Sigmoid colon (tissue), 7 donors: Measurements from ENCODE around the gene MMP24. TPM values are rescaled to one million over a fixed set of nuclear protein-coding genes. Genes with fewer than 3 reads are reported as not detected.

ENCODE experiments used
- DNase-seq: peaks from one replicate; pipeline ENCODE4 v3.0.0-alpha.2; 2019
- H3K27ac ChIP-seq, 4 donors: fragments of 200-600 bp; sonication (generic); one replicate each; pipeline ENCODE4 v1.5.1; 2016 to 2019; ENCODE audit warnings: mild to moderate bottlenecking in 1 of 4
- H3K27me3 ChIP-seq, 3 donors: fragments of 200-600 bp; sonication (generic); one replicate each; pipeline ENCODE4 v1.5.1; 2019; ENCODE audit warnings: mild to moderate bottlenecking in 1 of 3
- H3K36me3 ChIP-seq, 4 donors: fragments of 200-600 bp; sonication (generic); one replicate each; pipeline ENCODE4 v1.5.1; 2016 to 2019
- H3K4me1 ChIP-seq, 4 donors: fragments of 200-600 bp; sonication (generic); one replicate each; pipeline ENCODE4 v1.5.1; 2017 to 2019
- H3K4me3 ChIP-seq, 4 donors: fragments of 200-600 bp; sonication (generic); one replicate each; pipeline ENCODE4 v1.5.1; 2017 to 2019; ENCODE audit warnings: mild to moderate bottlenecking in 2 of 4, moderate library complexity in 1 of 4
- H3K9me3 ChIP-seq, 4 donors: fragments of 200-600 bp in 3 of 4; sonication (generic) in 3 of 4; one replicate each; pipeline versions ENCODE4 v1.5.1 to v1.6.1; 2013 to 2019
- CTCF ChIP-seq, 4 experiments: fragments of 450-650 bp in 3 of 4; fragments of 200-600 bp in 1 of 4; IDR thresholded peaks; one replicate each; pipeline ENCODE4 v1.5.1; 2016 to 2019; ENCODE audit warnings: antibody characterized with exemption in 4 of 4, mild to moderate bottlenecking in 3 of 4, moderate library complexity in 2 of 4
- EP300 ChIP-seq, 4 donors: sonication (generic); formaldehyde crosslinking; IDR thresholded peaks; one replicate each; pipeline ENCODE4 v1.6.1; 2017; ENCODE audit warnings: antibody characterized with exemption in 4 of 4
- POLR2A ChIP-seq, 2 donors: fragments of 450-650 bp; IDR thresholded peaks; one replicate each; pipeline ENCODE4 v1.6.1; 2016; ENCODE audit warnings: antibody characterized with exemption in 2 of 2, mild to moderate bottlenecking in 2 of 2, moderate library complexity in 2 of 2
- POLR2AphosphoS5 ChIP-seq, 4 donors: sonication (generic); formaldehyde crosslinking; IDR thresholded peaks; one replicate each; pipeline ENCODE4 v1.6.1; 2017; ENCODE audit warnings: antibody characterized with exemption in 4 of 4
- WGBS, 2 donors: extraction: QIAGEN DNeasy Blood & Tissue Kit; methylation state at CpG; one replicate each; pipeline ENCODE4 v1.1.7; 2013; 5-methylcytosine and 5-hydroxymethylcytosine counted together
- intact Hi-C: fragments of 100-400 bp; cut with DNase I; formaldehyde crosslinking; loops from one replicate; pipeline ENCODE4 v1.15.1; 2023
- polyA plus RNA-seq, 3 donors: library from polyadenylated mRNA; stranded (reverse); fragments of 200-250 nt; gene quantifications; one replicate each; pipeline ENCODE4 v1.2.3, GENCODE V29; 2013
- total RNA-seq, 4 donors: library from RNA; depleted of rRNA; stranded (reverse); fragments of >200 nt; gene quantifications; one replicate each; pipeline ENCODE4 v1.1.0, GENCODE V29; 2016
- donor health status: healthy with polysubstance abuse.
- donor health status: Bipolar disorder and iron deficiency.
- donor health status: healthy.

MMP24 gene
- total and polyA plus RNA-seq, 7 donors, result under 0.01 to 1.4 (median 0.46) TPM

- DNase-seq, result no peak
- no peak for TF ChIP-seq EP300 (IDR thresholded peaks at IDR 0.05)
- no peak for TF ChIP-seq POLR2A (IDR thresholded peaks at IDR 0.05)
- no peak for TF ChIP-seq CTCF (IDR thresholded peaks at IDR 0.05)
- no peak for TF ChIP-seq POLR2AphosphoS5 (IDR thresholded peaks at IDR 0.05)
- intact Hi-C loops, result no loop called here
- Histone ChIP-seq H3K4me3 (no peak overlapping the region), H3K4me1 (peaks cover 0 to 11% (median 0%) of the 10 kb centered on the region in 4 donors), H3K27ac (no peak overlapping the region), H3K9me3 (no peaks in the 10 kb centered on the region), H3K36me3 (peaks cover 0 to 8% (median 3%) of the 10 kb centered on the region in 4 donors), H3K27me3 (no peaks in the 10 kb centered on the region)
- WGBS, 2 donors, result 94 to 97% methylated on average over 2 of the region's 2 CpGs
Measured at GRCh38 chr20:35240811-35241293, 14.4 kb downstream of the MMP24 start.

DNA sequence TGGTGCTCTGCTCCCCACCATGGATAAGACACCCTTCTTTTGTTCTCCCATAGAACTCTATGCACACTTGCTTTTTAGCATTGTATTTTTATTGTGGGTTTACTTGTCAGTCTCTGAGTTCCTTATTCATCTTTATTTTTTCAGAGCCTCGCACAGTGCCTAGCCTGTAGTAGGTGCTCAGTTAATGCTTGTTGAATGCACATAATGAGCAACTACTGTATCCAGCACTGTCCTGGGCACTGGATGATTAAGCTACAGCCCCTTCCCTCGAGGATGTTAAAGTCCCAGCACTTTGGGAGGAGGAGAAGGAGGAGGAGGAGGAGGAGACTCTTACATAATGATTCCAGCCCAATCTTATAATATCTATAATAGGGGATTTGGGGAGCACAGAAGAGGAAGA is 16.8 kb downstream of the MMP24 start:
- 64 to 72% methylated on average over 2 of the region's 2 CpGs for WGBS, 2 donors
- no peak overlapping the region for H3K27ac ChIP-seq
- no peaks in the 10 kb centered on the region for H3K9me3 ChIP-seq
- no peak for TF ChIP-seq EP300 (IDR thresholded peaks at IDR 0.05)
- no peak for TF ChIP-seq POLR2A (IDR thresholded peaks at IDR 0.05)
- no peak for TF ChIP-seq POLR2AphosphoS5 (IDR thresholded peaks at IDR 0.05)
- no peak for TF ChIP-seq CTCF (IDR thresholded peaks at IDR 0.05)
- intact Hi-C loops, result no loop called here
- H3K36me3 ChIP-seq, result no peaks in the 10 kb centered on the region
- H3K4me3 ChIP-seq, result no peak overlapping the region
- H3K4me1 ChIP-seq, result peaks cover 0 to 11% (median 0%) of the 10 kb centered on the region in 4 donors
- H3K27me3 ChIP-seq, result no peaks in the 10 kb centered on the region
- no peak for DNase-seq

- Histone ChIP-seq H3K4me1 (peaks cover 0 to 11% (median 0%) of the 10 kb centered on the region in 4 donors), H3K36me3 (no peaks in the 10 kb centered on the region), H3K9me3 (no peaks in the 10 kb centered on the region), H3K4me3 (no peak overlapping the region), H3K27ac (no peak overlapping the region), H3K27me3 (no peaks in the 10 kb centered on the region)
- WGBS, 2 donors, result 55 to 68% methylated on average over 2 of the region's 2 CpGs
- TF ChIP-seq POLR2A (IDR thresholded peaks at IDR 0.05) (no peak), POLR2AphosphoS5 (IDR thresholded peaks at IDR 0.05) (no peak), CTCF (IDR thresholded peaks at IDR 0.05) (no peak), EP300 (IDR thresholded peaks at IDR 0.05) (no peak)
- no peak for DNase-seq
- intact Hi-C loops, result no loop called here
Measured at GRCh38 chr20:35243986-35244385, 17.5 kb downstream of the MMP24 start.

- H3K27ac ChIP-seq, result no peak overlapping the region
- peaks cover 0 to 6% (median 0%) of the 10 kb centered on the region in 4 donors for H3K36me3 ChIP-seq
- WGBS, 2 donors, result 93% methylated on average over 12 of the region's 12 CpGs
- no peaks in the 10 kb centered on the region for H3K27me3 ChIP-seq
- H3K4me3 ChIP-seq, result no peak overlapping the region
- no peaks in the 10 kb centered on the region for H3K9me3 ChIP-seq
- intact Hi-C loops, result no loop called here
- TF ChIP-seq CTCF (IDR thresholded peaks at IDR 0.05), result no peak
- TF ChIP-seq POLR2A (IDR thresholded peaks at IDR 0.05), result no peak
- no peak for TF ChIP-seq EP300 (IDR thresholded peaks at IDR 0.05)
- TF ChIP-seq POLR2AphosphoS5 (IDR thresholded peaks at IDR 0.05), result no peak
- no peak for DNase-seq
- H3K4me1 ChIP-seq, result no peaks in the 10 kb centered on the region
Measured at GRCh38 chr20:35246723-35247122, 20.2 kb downstream of the MMP24 start.
